GM19452 (cell line): ENCODE results near the gene FRS2.

ENCODE experiments used
- ATAC-seq: cut with Tn5 transposase; IDR thresholded peaks from one replicate; pipeline ENCODE4 v1.9.1; 2021; ENCODE audit not compliant: unreplicated experiment

Gene FRS2

DNA sequence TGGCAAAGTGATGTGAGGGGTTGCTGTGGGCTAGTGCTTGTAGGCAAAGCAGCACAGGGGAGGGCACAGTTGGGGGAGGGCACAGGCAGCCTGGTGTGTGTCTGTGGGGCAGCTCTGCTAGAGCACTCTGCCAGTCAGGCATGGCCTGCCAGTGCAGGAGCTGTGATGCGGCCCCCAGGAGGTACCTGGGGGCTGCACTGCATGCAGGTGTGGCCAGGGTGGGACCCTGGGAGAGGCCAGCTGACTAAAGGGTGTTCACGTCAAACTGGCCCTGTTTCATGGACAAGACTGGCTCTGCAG is 54.1 kb downstream of the FRS2 start:
- ATAC-seq, result no peak

DNA sequence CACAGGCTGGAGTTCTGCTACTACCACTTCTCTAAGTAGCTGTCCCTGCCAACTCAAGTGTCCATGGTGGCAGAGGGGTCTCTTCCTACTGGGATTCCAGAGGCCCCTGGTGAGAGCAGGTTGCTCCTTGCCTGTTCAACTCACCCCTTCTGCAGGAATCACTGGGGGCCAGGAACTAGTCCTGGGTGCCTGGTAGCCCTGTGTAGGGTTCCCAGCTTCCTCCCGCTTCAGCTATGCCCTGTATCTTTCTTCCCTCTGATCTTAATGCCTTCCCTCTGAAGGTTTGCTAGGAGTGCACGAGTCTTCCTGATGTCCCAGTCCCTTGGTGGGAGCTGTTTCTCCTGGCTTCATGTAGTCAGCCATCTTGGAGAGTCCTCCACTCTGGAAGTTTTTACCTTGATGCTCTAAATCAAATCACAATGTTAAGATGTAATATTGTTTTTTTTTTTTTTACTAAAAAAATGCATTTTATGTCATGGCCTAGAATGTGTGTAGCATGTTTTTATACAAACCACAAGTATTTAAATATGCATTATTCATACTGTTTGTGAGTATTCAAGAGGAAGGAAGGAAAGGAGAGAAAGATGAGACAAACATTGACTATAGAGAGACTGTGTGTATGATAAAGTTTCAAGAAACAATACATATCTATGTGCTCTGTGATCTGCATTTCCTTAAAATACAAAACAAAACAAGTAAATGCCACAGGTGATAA is 54.7 kb downstream of the FRS2 start:
- no peak for ATAC-seq

DNA sequence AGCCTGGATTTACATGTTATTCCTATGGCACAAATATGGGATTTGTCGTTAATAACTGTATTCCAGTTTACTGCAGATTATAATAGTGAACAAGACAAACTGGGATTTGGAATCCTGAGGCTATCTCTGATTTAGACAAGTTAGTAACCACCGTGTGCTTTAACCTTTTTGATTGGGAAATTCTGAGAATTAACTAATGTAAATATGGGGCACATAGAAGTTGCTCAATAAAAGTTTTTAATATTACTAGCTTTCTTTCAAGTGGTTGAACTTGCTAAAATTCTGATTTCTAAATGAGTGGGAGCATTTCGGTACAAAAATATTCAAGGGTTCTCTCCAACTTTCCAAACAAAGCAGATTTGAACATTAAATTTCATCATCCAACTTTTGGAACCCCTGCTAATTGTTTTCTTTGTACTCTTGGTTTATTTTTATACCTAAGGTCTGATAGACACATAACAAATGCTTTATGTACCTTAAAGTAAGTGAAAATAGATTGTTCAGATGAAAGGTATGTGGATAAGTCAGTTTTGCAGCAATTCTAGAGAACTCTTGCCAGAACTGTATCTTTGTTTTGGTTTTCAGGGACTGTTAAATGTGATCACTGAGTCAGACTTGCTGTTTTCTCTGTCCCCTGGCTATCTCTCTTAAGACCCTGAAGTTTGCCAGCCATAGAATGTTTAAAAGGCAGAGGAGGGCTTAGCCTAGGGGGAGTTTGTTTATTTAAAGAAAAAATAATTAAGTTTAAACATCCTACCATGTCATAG is 57.5 kb downstream of the FRS2 start:
- ATAC-seq, result no peak

DNA sequence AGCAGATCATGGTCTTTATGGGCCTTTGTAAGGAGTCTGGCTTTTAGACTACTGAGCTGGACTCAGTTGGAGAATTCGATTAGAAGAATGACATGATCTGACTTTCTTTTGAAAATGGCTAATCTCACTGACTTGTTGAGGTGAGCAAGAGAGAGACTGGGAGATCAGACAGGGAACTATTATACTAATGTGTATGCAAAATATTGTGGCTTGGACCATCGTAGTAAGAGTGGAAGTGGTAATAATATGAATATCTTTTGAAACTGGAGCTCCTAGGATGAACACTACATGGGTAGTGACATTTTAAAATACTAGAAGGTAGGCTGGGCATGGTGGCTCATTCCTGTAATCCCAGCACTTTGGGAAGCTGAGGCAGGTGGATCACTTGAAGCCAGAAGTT is 58.8 kb downstream of the FRS2 start:
- no peak for ATAC-seq

DNA sequence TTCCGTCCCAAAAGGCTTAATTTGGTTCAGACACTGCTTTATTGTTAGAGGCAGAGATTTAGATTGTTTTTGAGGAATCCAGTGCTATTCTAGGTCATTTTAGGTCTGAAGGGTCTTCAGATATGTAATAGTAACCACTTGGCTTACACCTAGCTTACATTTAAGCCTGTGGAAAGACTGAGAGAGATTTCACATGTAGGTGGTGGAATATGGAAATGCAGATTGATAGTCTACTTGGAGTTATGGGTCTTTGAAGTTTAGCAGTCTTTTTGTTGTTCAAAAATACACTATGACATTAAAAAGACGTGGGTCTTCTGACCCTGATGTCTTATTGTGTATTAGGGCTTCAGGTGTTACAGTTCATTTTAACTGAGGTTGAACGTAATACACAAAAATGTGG is 63.7 kb downstream of the FRS2 start:
- no peak for ATAC-seq

DNA sequence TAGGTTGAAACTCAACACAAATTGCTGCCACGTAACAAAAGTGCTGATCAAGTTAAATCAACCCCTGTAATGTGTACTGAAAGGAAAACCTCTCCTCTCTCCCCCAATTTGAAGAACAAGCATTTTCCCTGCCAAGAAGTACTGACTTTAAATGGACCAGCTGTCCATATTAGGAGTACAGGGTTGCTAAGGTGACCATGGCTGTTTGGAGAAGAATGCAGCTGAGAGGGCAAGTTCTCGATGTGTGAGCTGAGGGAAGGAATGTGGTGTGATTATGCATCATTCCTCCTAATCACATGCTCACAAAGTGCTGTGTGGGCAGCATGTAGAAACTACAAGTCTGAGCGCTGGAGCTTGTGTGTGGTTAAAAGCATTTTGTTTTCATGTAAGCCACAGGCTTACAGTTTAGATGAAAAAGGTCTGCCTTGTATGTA is 64.2 kb downstream of the FRS2 start:
- no peak for ATAC-seq

DNA sequence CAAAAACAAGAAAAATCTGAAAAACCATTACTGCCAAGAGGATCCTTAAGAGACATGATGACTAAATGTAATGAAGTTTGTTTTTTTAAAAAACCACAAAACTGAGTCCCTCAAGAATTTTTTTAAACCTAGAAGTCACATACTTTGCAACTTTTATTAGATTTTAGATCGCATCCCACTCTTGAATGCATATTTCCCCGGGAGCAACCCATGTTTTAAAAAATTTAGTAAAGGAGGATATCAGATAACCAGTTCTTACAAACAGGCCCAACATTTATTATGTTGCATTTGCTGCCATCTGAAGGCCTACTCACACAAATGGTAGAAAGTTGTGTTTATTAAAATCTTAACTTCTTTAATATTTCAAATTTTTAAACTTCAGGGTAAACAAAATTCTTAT is 70.8 kb downstream of the FRS2 start:
- no peak for ATAC-seq

DNA sequence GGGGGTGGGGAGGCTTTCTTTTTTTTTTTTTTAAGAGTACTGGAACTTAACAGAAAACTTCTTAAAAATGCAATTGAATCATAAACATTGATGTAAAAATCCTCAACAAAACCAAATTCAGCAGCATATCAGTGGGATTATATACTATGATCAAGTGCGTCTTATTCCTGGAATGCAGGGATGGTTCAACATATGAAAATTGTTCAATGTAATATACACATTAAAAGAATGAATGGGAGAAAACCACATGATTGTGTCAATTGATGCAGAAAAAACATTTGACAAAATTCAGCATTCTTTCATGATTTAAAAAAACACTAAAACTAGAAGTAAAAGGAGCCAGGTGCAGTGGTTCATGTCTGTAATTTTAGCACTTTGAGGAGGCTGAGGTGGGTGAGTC is 73.9 kb downstream of the FRS2 start:
- ATAC-seq, result no peak

DNA sequence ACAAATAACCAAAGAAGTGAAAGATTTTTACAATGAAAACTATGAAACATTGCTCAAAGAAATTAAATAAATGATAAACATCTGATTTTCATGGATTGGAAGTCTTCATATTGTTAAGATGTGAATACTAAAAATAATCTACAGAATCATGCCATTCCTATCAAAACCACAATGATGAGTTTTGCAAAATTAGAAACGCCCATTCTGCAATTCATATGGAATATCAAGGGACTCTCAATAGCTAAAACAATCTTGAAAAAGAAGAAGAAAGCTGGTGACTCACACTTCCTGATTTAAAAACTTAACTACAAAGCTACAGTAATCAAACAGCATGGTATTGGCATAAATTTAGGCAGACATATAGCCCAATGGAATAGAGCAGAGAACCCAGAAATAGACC is 74.9 kb downstream of the FRS2 start:
- ATAC-seq, result no peak

DNA sequence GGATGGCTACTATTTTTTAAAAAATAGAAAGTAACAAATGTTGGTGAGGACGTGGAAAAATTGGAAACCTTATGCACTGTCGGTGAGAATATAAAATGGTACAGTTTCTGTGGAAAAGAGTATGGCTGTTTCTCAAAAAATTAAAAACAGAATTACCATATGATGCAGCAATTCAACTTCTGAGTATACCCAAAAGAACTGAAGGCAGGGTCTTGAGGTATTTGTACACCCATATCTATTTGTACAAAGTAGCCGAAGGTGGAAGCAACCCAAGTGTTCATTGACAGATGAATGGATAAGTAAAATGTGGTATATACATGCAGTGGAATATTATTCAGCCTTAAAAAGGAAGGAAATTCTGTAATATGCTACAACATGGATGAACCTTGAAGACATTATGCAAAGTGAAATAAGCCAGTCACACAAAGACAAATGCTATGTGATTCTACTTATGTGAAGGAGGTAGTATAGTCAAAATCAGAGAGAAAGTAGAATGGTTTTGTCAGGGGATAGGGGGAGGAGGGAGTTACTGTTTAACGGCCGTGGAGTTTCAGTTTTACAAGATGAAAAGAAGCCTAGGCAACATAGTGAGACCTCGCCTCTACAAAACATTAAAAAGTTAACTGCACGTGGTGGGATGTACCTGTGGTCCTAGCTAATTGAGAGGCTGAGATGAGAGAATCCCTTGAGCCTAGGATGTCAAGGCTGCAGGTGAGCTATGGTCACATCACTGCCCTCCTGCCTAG is 76.7 kb downstream of the FRS2 start:
- ATAC-seq, result peak; percentile 86

DNA sequence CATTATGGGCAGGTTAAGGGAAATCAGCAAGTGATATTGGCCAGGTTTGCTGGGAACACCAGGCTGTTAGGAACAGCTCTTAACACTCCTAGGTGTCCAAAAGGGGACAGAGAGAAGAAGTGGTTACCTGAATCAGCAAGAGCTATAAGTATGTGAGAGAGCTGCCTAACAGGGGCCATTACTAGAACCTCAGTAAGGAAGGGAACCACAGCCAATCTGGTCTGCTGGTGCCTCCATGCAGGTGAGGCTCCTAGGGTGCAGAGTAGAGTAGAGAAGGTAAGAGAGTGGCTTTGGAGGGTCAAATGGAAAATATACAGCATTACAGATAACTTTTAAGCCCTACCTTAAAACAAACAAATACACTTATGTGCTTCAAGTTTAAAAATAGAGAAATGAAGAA is 78.5 kb downstream of the FRS2 start:
- ATAC-seq, result no peak

DNA sequence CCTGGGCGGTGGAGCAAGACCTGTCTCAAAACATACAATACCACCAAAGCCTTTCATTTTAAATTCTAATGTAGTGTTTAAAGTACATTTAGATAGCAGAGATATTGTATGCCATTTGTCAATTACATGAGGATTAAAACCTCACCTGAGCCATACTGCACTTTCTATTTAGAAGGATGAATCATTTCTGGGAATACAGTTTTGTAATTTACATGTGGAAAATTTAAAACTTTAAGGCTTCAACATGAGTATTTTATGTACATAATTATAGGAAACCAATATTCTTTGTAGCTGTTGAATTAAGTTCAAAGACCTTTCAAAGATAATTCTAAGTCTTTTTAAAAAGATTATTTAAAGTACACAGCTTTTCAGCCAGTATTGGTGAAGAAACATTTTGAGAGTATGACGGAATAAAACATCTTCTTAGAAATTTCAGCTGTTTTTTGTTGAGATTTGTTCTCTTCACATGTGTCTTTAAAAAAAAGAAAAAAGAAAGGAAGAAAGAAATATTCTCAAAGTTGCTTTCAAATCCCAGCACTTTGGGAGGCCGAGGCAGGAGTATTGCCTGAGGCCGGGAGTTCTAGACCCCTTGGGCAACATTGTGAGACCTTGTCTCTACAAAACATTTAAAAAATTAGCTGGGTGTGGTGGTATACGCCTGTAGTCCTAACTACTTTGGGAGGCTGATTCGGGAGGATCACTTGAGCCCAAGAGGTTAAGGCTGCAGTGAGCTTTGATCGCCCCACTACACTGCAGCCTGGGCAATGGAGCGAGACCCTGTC is 80.6 kb downstream of the FRS2 start:
- ATAC-seq, result no peak

DNA sequence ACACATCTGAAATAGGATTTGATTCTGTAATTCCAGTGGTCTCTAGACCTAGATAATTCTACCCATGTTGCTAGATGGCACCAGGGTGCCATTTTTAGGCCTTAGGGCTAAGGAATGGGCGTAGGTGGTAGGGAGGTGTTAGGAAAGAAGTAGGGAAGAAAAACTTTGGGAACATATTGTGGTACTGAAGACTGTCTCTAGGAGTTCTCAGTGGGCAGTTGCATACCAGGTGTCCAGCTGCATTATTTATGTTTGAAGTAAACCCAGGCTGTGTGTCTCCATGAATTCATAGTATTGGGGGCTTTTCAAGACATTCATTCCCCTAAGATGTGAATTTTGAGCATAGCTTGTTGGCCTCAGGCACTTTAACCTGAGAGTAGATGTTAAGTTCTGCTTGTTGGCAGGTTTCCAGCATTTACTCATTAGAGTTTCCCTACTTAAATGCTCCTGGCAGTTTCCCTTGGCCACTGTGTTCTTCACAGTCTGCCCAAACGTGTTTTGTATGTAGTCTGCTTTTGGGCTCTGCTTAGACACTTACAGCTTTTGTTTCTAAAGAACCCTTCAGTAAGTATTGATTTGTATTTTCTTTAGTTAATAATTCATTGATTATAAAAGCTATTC is 83.5 kb downstream of the FRS2 start:
- no peak for ATAC-seq

DNA sequence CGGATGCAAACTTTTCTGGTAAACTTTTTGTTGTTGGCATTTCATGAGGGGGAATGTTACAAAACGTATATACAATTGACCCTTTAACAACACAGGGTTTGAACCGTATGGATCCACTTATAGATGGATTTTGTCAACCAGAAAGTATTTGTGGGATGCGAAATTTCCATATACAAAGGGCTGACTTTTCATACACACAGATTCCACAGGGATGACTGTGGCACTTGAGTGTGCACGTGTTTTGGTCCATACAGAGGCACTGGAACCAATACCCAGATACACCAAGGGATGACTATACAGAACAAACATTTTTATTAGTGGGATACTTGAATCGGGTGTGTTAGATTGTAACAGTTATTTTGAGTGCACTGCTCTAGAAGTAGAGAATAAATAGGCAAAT is 85.3 kb downstream of the FRS2 start:
- ATAC-seq, result no peak

DNA sequence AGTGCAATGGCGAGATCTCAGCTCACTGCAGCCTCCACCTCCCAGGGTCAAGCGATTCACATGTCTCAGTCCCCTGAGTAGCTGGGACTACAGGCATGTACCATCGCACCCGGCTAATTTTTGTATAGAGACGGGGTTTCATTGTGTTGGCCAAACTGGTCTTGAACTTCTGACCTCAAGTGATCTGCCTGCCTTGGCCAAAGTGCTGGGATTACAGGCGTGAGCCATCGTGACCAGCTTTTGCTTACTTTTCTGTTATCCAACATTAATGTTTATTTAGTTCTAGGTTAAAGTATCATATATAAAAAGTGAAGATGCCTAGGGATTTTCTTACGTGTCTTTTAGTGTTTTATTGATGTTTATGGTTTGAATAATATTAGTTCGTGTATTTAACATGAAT is 86.2 kb downstream of the FRS2 start:
- no peak for ATAC-seq

DNA sequence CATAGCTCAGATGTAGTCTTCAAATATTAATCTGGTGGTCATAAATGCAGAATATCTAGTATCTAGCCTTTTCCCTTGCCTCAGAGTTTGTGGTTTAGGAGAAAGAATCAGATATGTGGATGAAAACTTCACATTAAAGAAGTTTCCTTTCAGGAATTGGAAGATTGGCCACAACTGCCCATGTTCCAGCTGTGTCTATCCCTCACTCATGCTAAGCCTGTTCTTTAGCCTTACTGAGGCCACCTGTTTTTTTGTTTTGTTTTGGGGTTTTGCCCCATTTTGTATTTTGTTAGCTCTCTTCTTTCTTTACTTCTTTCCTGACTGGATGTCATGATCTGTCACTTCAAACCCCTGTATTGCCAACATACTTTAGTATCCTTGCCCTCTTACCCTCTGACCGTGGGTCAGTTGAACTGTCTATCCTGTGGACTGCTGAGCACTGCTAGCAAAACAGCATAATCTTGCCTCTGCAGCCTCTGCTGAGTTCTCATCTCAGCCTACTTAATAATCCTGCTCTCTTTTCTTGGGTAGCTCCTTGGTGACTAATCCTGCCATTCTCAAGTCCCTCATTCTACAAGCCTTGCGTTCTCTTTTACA is 93.1 kb downstream of the FRS2 start:
- no peak for ATAC-seq

DNA sequence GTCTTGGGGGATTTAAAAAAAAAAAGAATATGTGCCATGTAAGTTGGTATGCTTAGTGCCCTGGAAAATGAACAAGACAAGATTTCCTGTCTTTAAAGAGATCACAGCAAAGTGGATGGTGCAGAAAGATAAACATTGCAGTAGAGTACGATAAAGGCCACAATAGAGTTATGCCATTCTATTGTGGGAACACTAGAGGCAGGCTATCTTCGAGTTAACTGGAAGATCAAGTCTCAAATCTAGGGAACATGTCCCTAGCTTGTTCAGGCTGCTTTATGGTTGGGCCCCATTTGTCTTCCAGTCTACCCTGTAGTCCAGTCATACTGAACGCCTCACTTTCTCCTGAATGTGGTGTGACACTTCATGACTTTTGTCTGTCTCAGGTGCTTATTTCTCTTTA is 96.4 kb downstream of the FRS2 start:
- no peak for ATAC-seq

DNA sequence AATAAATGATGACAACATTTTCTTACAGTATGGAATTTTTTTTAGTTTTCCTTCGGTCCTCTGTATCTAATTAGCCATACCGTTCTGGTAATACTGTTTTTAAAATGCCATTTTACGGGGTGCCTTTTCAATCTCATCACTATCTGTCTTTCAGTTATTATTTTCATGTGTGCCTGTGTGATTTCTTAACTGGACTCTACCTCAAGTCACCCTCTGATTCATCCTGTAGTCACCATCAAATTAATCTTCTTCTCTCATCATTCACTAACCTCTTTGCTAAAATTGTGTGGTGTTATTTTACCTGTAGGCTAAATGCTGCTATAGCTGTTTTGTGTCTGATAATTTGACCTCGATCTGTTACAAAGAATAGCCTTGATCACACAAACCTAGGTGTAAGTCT is 99.0 kb downstream of the FRS2 start:
- no peak for ATAC-seq

DNA sequence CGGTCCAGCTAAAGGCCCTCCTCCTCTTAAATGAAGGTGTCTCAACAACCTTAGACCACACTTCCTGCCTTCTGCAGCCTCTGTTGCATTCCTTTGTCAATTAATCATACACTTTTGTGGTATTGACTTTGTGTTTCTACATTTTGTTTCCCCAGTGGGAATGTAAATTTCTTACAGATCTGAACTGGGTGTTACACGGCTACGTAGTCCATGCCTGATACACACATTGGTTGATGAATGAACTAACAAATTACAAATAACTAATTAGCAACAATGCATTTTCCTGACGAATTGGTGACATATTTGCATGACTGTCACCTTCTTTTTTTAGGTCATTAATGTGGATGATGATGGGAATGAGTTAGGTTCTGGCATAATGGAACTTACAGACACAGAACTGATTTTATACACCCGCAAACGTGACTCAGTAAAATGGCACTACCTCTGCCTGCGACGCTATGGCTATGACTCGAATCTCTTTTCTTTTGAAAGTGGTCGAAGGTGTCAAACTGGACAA is 99.9 kb downstream of the FRS2 start:
- no peak for ATAC-seq
